ENCODE measurements around the gene SLC38A11. TPM values are rescaled to one million over a fixed set of nuclear protein-coding genes. Genes with fewer than 3 reads are reported as not detected.

SLC38A11 gene
- total RNA-seq, 1 experiment from 2014 or later = not detected

DNA sequence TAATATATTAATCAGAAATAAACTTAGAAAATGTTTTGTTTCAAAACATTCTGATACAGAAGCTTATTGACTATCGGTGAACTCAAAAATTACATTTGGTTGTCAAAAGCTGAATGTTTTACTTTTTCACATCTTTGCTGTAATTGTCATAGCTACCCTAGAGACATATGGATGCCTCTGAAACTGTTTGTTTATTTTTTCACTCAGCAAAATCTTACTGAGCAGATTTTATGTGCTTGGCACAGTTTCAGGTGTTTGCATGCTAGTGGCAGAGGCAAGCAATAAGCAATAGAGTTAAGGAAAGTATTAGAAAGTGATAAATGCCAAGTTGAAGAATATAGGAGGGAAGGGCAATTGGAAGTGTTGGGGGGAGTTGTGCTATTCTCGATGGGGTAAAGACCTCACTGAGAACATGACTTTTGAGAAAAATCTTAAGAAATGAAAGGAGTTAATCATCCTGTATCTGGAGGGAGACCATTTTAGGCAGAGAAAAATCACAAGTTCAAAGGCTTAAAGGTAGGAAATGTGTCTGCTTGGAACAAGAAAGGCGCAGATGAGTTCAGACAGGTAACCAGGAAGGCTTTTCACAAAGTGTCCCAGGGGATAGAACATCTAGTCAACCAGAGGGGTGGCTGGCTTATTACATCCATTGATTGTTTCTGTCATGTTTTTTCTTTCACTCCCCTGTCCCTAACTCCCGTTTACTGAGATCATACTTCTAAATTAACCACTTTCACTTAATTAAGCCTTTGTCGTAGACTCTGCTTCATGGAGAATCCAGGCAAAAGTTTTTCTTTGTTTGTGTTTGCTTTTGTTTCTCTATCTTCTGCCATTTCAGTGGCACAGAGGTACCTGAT is 86.5 kb downstream of the SLC38A11 start:
- DNase-seq (ENCODE audit: low read depth, low spot score) (no peak), ATAC-seq (no peak)
- Histone ChIP-seq H2AFZ (ENCODE audit: low read depth, low read length, poor library complexity, severe bottlenecking) (no peak overlapping the region), H3K4me1 (ENCODE audit: control insufficient read depth in 1 of 2, insufficient read depth in 2 of 2, low read length in 2 of 2) (no peaks in the 10 kb centered on the region), H3K9ac (ENCODE audit: low read length) (no peak overlapping the region), H4K20me1 (ENCODE audit: insufficient read depth) (no peaks in the 10 kb centered on the region), H3K79me2 (ENCODE audit: insufficient read depth, low read length) (no peaks in the 10 kb centered on the region), H3K27me3 (ENCODE audit: insufficient read depth, low read length) (no peaks in the 10 kb centered on the region), H3K4me3 (replicated peaks in 1 of 2; ENCODE audit: low read depth in 1 of 2, low read length in 2 of 2) (no peak overlapping the region), H3K36me3 (ENCODE audit: control insufficient read depth in 1 of 2, insufficient read depth in 2 of 2, low read length in 2 of 2) (no peaks in the 10 kb centered on the region), H3K4me2 (ENCODE audit: low read length) (no peak overlapping the region), H3K9me3 (ENCODE audit: control insufficient read depth in 1 of 2, insufficient read depth in 1 of 2, low read depth in 1 of 2, low read length in 2 of 2) (no peaks in the 10 kb centered on the region), H3K27ac (ENCODE audit: low read depth, low read length) (no peak overlapping the region), H3K9me2 (ENCODE audit: insufficient read depth) (no peaks in the 10 kb centered on the region)
- RAD21 ChIA-PET (ENCODE audit: low non-redundant PET in 1 of 2, low total read pairs in 2 of 2, uncharacterized antibody in 2 of 2, unreplicated experiment in 2 of 2) = no interaction called here
- no TSS peak for BruUV-seq (replicated peaks)
- CTCF ChIA-PET = no interaction called here
- TF ChIP-seq YY1 (IDR thresholded peaks at IDR 0.05; ENCODE audit: extremely low read depth, insufficient replicate concordance, low read depth, low read length) (no peak), ZNF274 (IDR thresholded peaks at IDR 0.05; ENCODE audit: low read depth, low read length) (no peak), SRF (IDR thresholded peaks at IDR 0.05; ENCODE audit: low read depth) (no peak), CEBPB (IDR thresholded peaks at IDR 0.05; ENCODE audit: low read depth) (no peak), SIN3A (IDR thresholded peaks at IDR 0.05; ENCODE audit: low read depth) (no peak), ZFX (IDR thresholded peaks at IDR 0.05) (no peak), FOSL1 (IDR thresholded peaks at IDR 0.05; ENCODE audit: low read depth) (no peak), CBX3 (IDR thresholded peaks at IDR 0.05; ENCODE audit: low read depth) (no peak), JUND (IDR thresholded peaks at IDR 0.05) (no peak), SP1 (IDR thresholded peaks at IDR 0.05; ENCODE audit: low read depth) (no peak), POLR2A (IDR thresholded peaks at IDR 0.05; ENCODE audit: borderline replicate concordance, extremely low read depth, insufficient read depth, insufficient read length) (no peak)
- TF ChIP-seq, protein P1, sequence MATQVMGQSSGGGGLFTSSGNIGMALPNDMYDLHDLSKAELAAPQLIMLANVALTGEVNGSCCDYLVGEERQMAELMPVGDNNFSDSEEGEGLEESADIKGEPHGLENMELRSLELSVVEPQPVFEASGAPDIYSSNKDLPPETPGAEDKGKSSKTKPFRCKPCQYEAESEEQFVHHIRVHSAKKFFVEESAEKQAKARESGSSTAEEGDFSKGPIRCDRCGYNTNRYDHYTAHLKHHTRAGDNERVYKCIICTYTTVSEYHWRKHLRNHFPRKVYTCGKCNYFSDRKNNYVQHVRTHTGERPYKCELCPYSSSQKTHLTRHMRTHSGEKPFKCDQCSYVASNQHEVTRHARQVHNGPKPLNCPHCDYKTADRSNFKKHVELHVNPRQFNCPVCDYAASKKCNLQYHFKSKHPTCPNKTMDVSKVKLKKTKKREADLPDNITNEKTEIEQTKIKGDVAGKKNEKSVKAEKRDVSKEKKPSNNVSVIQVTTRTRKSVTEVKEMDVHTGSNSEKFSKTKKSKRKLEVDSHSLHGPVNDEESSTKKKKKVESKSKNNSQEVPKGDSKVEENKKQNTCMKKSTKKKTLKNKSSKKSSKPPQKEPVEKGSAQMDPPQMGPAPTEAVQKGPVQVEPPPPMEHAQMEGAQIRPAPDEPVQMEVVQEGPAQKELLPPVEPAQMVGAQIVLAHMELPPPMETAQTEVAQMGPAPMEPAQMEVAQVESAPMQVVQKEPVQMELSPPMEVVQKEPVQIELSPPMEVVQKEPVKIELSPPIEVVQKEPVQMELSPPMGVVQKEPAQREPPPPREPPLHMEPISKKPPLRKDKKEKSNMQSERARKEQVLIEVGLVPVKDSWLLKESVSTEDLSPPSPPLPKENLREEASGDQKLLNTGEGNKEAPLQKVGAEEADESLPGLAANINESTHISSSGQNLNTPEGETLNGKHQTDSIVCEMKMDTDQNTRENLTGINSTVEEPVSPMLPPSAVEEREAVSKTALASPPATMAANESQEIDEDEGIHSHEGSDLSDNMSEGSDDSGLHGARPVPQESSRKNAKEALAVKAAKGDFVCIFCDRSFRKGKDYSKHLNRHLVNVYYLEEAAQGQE (IDR thresholded peaks at IDR 0.05; ENCODE audit: low read depth) = no peak
- TF ChIP-seq, protein P2, sequence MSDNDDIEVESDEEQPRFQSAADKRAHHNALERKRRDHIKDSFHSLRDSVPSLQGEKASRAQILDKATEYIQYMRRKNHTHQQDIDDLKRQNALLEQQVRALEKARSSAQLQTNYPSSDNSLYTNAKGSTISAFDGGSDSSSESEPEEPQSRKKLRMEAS (IDR thresholded peaks at IDR 0.05) = no peak
- TF ChIP-seq, protein P3, sequence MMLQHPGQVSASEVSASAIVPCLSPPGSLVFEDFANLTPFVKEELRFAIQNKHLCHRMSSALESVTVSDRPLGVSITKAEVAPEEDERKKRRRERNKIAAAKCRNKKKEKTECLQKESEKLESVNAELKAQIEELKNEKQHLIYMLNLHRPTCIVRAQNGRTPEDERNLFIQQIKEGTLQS (IDR thresholded peaks at IDR 0.05) = no peak
- intact Hi-C loops (cut with micrococcal nuclease) = no loop called here
- POLR2A ChIA-PET = no interaction called here

Data from HCT116 (cell line).